ENCODE results near the gene NT5DC2.
A peak's percentile ranks its signal among the peaks of the same experiment; 100 is the strongest.

NT5DC2 gene

DNA sequence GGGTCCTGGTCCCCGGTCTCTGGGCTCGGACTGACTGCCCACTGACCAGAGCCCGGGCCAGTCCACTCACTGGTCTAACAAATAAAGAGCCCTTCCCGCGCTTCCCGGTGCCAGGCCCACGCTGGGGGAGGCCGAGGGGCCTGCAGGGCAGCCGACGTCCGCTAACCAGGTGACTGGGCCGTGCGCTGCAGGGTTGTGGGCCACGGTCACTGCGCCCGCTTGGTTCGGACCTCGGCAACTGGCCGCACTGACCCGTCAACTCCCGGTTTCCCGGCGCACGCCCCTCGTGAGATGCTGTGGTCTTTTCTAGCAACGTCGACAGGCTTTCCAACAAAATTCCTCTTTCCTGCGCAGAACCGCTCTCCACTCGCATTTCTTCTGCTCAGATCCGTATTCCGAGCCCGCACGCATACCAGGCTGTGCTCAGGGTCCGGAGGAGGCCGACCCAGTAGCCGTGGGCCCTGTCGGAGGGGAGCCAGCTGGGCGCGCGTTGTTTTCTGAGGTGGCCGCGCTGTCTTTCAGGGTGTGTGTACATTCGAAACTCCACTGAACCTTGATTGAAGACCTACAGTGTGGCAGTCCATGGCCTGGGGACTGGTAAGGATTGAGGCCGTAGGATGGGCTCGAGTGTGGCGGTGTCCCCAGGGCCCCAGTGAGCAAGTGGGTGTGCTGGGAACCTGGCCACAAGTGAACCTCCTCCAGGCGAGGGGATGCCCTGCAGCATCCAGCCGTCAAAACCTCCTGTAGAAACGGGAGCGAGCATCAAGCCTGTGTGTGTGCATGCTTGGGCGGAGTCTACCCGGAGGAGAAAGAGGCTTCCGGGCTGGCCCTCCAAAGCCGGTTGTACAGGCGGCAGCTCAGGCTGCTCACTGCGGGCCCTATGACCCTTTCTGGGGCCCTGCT is 875 bp upstream of the NT5DC2 start:
- TF ChIP-seq CEBPB (IDR thresholded peaks at IDR 0.05) (no peak), CREB1 (IDR thresholded peaks at IDR 0.05; ENCODE audit: low read depth) (no peak), EGR1 (IDR thresholded peaks at IDR 0.05) (no peak), RAD21 (IDR thresholded peaks at IDR 0.05; ENCODE audit: low read depth) (no peak), TEAD4 (IDR thresholded peaks at IDR 0.05) (no peak), TAF1 (IDR thresholded peaks at IDR 0.05; ENCODE audit: low read depth) (no peak), YY1 (IDR thresholded peaks at IDR 0.05; ENCODE audit: low read depth) (no peak), FOXM1 (IDR thresholded peaks at IDR 0.05; ENCODE audit: borderline replicate concordance, low read depth) (no peak), NFIC (IDR thresholded peaks at IDR 0.05) (no peak), ZBTB7A (IDR thresholded peaks at IDR 0.05; ENCODE audit: low read depth) (no peak), EP300 (IDR thresholded peaks at IDR 0.05; ENCODE audit: borderline replicate concordance) (no peak), TCF12 (IDR thresholded peaks at IDR 0.05; ENCODE audit: low read depth) (no peak)
- TF ChIP-seq, protein P1, sequence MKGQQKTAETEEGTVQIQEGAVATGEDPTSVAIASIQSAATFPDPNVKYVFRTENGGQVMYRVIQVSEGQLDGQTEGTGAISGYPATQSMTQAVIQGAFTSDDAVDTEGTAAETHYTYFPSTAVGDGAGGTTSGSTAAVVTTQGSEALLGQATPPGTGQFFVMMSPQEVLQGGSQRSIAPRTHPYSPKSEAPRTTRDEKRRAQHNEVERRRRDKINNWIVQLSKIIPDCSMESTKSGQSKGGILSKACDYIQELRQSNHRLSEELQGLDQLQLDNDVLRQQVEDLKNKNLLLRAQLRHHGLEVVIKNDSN (IDR thresholded peaks at IDR 0.05), result no peak
- TF ChIP-seq, protein P2, sequence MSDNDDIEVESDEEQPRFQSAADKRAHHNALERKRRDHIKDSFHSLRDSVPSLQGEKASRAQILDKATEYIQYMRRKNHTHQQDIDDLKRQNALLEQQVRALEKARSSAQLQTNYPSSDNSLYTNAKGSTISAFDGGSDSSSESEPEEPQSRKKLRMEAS (IDR thresholded peaks at IDR 0.05), result no peak
- TF ChIP-seq, protein P3, sequence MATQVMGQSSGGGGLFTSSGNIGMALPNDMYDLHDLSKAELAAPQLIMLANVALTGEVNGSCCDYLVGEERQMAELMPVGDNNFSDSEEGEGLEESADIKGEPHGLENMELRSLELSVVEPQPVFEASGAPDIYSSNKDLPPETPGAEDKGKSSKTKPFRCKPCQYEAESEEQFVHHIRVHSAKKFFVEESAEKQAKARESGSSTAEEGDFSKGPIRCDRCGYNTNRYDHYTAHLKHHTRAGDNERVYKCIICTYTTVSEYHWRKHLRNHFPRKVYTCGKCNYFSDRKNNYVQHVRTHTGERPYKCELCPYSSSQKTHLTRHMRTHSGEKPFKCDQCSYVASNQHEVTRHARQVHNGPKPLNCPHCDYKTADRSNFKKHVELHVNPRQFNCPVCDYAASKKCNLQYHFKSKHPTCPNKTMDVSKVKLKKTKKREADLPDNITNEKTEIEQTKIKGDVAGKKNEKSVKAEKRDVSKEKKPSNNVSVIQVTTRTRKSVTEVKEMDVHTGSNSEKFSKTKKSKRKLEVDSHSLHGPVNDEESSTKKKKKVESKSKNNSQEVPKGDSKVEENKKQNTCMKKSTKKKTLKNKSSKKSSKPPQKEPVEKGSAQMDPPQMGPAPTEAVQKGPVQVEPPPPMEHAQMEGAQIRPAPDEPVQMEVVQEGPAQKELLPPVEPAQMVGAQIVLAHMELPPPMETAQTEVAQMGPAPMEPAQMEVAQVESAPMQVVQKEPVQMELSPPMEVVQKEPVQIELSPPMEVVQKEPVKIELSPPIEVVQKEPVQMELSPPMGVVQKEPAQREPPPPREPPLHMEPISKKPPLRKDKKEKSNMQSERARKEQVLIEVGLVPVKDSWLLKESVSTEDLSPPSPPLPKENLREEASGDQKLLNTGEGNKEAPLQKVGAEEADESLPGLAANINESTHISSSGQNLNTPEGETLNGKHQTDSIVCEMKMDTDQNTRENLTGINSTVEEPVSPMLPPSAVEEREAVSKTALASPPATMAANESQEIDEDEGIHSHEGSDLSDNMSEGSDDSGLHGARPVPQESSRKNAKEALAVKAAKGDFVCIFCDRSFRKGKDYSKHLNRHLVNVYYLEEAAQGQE (IDR thresholded peaks at IDR 0.05; ENCODE audit: low read depth), result no peak

DNA sequence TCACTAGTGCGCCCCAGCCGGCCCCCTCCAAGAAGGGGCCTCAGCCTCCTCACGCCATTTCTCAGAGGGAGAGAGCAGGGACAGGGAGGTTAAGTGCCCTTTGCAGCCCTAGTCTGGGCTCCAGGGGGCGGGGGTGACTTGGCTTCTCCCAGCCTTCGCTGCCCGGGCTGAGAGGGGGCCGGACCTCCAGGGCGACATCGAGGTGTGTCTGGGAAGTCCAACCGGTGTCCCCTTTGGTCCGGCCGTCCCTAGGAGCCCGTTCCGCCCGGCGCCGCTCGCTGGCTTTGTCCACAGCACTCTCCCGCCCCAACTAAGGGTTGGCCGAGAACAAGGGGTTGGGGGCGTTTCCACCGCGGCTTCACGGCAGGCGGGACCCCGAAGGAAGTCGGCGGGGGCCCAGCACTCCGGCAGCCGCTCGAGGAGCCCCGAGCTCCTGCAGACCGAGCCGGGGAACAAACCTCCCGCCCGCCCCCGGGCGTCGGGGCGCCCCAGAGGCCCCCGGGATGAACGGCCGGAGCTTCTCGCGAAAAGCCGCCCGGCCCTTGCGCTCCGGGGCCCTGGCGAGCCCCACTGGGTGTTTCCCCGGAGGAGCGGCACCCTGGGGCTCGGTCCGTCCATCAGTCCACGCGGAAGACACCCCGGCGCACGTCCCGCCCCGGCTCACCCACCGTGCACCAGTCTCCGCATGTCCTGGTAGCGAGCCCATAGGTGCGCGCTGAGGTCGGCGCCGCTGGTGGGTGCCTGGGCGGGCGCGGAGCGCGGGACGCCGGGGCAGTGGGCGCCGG is 627 bp downstream of the NT5DC2 start:
- TF ChIP-seq ZBTB7A (IDR thresholded peaks at IDR 0.05; ENCODE audit: low read depth) (peak; percentile 56; the same call in 1 of the 2 replicates), EP300 (IDR thresholded peaks at IDR 0.05; ENCODE audit: borderline replicate concordance) (no peak), YY1 (IDR thresholded peaks at IDR 0.05; ENCODE audit: low read depth) (no peak), RAD21 (IDR thresholded peaks at IDR 0.05; ENCODE audit: low read depth) (no peak), NFIC (IDR thresholded peaks at IDR 0.05) (no peak), TAF1 (IDR thresholded peaks at IDR 0.05; ENCODE audit: low read depth) (0 out of 2 replicates have a peak, but pooled peaks have one; percentile 28), CREB1 (IDR thresholded peaks at IDR 0.05; ENCODE audit: low read depth) (no peak), EGR1 (IDR thresholded peaks at IDR 0.05) (no peak), TEAD4 (IDR thresholded peaks at IDR 0.05) (no peak), TCF12 (IDR thresholded peaks at IDR 0.05; ENCODE audit: low read depth) (no peak)
- TF ChIP-seq, protein P2 (IDR thresholded peaks at IDR 0.05), result 0 out of 2 replicates have a peak, but pooled peaks have one; percentile 9
- TF ChIP-seq, protein P1 (IDR thresholded peaks at IDR 0.05), result no peak
- TF ChIP-seq, protein P3 (IDR thresholded peaks at IDR 0.05; ENCODE audit: low read depth), result no peak

DNA sequence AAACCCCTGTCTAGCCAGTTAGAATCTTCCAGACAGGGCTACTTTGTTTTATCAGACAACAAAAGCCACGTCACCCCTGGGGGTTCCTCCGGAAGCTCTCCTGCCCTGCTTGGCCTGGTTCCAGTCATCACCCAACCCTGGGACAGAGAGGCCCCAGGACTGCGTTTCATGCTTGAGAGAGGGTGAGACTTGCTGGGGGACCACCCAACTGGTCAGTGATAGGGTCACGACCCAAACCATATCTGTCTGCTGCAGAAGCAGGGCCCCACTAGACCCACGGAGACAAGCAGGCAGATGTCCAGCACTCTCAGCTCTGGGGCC is 1.2 kb downstream of the NT5DC2 start:
- no peak for TF ChIP-seq TEAD4 (IDR thresholded peaks at IDR 0.05)
- no peak for TF ChIP-seq TAF1 (IDR thresholded peaks at IDR 0.05; ENCODE audit: low read depth)
- TF ChIP-seq NFIC (IDR thresholded peaks at IDR 0.05), result no peak
- TF ChIP-seq EGR1 (IDR thresholded peaks at IDR 0.05), result no peak
- TF ChIP-seq YY1 (IDR thresholded peaks at IDR 0.05; ENCODE audit: low read depth), result no peak
- TF ChIP-seq, protein P2 (IDR thresholded peaks at IDR 0.05), result no peak
- no peak for TF ChIP-seq TCF12 (IDR thresholded peaks at IDR 0.05; ENCODE audit: low read depth)
- TF ChIP-seq EP300 (IDR thresholded peaks at IDR 0.05; ENCODE audit: borderline replicate concordance), result no peak
- no peak for TF ChIP-seq ZBTB7A (IDR thresholded peaks at IDR 0.05; ENCODE audit: low read depth)

DNA sequence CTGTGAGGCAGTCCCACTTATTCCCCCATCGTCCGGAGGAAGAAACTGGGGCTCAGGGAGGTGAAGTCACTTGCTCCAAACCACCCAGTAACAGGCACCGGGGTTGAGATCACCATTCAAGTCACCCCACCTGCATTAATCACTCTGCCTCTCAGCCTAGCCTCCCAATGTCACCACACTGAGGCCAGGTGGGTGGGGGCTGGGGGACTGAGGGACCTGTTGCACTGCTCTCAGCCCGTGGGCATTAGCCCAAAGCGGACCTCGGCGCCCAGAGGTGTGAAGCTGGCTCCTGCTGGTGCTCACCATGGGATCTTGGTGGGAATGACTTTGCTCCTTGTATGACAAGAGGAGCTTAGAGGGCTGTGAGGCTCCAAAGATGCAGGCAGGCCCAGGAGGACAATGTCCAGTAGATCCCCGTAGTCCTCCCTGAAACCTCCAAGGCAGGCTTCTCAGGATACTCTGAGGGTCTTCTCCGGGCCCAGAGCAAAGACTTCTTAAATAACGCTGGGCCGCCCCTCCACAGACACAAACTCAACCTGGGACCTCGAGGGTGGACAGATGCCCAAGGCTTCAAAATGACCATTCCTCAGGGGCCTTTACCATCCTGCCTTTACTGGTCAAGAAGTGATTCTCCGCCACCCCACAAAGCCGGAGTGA is 1.7 kb downstream of the NT5DC2 start:
- TF ChIP-seq TEAD4 (IDR thresholded peaks at IDR 0.05) (no peak), EGR1 (IDR thresholded peaks at IDR 0.05) (no peak), TCF12 (IDR thresholded peaks at IDR 0.05; ENCODE audit: low read depth) (no peak), CREB1 (IDR thresholded peaks at IDR 0.05; ENCODE audit: low read depth) (no peak), TAF1 (IDR thresholded peaks at IDR 0.05; ENCODE audit: low read depth) (no peak), EP300 (IDR thresholded peaks at IDR 0.05; ENCODE audit: borderline replicate concordance) (no peak), RAD21 (IDR thresholded peaks at IDR 0.05; ENCODE audit: low read depth) (no peak)
- TF ChIP-seq, protein P3 (IDR thresholded peaks at IDR 0.05; ENCODE audit: low read depth), result no peak

All from Ishikawa (cell line).